GM18519 (cell line): ENCODE data around the gene KREMEN1.

ENCODE experiments used
- ATAC-seq: cut with Tn5 transposase; IDR thresholded peaks from one replicate; pipeline ENCODE4 v1.9.1; 2021; ENCODE audit warnings: mild to moderate bottlenecking, moderate library complexity; ENCODE audit not compliant: unreplicated experiment, low FRiP score

The KREMEN1 gene

DNA sequence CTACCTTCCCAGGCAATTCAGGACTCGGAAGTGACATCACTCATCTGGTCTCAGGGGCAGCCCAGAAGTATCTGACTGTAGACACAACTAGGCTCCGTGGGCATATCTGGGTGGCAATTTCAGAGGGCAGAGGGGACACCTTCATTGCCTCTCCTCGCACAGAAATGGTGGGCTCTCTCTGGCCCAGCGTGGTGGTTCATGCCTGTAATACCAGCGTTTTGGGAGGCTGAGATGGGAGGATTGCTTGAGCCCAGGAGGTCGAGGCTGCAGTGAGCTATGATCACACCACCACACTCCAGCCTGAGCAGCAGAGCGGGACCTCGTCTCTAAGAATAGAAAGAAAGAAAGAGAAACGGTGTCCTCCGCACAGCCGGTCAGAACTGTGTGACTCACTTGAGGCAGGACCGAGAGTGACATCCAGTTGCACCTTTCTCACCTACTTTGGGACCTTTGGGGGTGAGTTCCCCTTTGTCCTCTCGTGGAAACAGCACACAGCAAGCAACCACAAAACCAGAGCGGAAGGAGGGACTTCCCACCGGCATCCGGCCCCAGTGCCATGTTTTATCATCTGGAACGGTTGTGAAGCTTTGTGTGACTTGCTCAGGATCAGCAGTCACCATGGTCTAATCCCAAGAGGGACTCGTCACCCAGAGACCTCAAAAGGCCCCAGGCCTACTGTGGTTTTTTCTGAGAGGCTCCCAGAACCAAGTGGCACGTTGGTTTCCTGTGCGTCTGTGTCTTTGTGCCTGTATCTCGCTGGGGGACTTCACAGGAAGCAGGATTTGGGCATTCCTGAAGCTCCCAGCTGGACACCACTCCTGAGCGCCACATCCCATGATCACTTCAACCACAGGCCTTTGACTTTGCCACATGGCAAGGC, 94.4 kb downstream of the KREMEN1 start:
- ATAC-seq, result peak; percentile 76

DNA sequence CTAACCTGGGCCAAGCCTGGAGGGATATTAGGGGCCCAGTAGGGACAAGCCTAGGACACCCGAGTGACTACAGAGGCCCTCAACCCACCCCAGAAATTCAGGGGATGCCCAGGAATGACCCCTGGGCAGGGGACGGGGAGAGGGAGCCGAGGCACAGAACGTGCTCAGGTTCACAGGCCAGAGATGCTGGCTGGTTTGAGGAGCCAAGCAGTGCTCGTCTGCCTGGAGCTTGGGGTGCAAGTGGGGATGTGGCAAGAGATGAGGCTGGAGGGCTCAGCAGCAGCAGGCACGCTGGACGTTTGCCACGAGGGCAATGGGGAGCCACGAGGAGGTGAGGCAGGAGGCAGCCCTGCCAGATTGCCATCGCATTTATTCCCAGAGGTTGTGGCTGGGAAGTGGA, 98.9 kb downstream of the KREMEN1 start:
- ATAC-seq, result no peak

DNA sequence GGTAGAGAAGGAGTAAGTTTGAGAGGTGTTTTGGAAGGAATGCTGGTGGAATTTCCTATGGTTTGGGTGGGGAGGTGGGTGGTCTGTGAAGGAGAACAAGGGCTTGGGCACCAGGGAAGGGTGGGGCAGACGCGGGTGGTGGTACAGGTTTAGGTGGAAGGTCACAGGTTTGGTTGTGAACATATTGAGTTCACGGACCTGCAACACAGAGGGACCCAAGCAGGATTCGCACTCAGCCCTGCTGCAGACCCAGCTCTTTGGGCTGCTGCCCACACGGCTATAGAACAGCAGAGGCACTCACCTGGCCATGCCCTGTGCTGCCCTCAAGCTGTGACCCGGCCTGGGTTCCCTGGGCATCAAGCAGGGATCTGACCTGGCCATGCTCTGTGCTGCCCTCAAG, 99.4 kb downstream of the KREMEN1 start:
- ATAC-seq, result no peak

DNA sequence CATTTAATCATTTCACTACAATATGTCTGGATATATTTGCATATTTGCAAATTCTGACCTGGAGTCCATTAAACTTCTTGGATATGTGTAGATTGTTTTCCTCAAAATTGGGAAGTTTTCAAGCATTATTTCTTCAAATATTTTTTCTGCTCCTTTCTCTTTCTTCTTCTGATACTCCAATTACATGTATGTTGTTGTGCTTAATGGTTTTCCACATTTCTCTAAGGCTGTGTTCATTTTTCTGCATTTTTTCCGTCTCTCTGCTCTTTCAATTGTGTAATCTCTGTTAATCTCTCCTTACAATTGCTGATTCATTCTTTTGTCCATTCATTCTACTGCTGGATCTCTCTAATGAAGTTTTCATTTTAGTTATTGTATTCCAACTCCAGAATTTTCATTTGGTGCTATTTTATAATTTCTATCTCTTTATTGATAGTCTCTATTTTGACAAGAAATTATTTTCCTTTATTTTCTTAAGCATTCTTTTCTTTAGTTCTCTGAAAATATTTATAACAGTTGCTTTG, 102.5 kb downstream of the KREMEN1 start:
- ATAC-seq, result no peak

DNA sequence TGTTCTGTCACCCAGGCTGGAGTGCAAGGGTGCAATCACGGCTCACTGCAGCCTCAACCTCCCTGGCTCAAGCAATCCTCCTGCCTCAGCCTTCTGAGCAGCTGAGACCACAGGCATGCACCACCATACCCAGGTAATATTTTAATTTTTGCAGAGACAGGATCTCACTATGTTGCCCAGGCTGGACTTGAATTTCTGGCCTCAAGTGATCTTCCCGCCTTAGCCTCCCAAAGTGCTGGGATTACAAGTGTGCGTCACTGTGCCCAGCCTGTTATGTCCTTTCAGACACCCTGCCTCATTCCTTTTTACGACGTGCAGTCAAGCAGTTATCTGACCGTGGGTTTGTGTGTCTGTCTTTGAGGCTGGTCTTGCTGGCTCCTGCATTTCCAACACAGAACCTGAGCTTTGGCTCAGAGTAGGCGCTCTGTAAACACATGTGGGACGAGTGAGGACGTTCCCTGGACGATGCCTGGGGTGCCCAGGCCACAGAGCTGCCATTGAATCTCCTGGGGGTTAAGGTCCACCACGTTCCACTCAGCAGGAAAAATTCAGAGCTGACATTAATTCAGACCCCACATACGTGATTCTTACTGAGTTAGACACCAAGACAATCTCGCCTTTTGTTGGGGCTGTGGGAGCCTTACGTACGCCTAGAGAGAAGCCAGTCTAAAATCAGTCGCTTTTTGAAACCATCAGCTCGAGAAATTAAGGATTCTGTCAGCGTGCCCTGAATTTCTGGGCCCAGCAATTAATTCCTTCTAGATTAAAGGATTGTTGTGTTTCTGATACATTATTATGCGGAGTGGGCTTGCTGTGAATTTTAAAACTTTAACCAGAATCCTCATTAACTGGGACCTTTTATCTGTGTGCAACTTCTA, 111.4 kb downstream of the KREMEN1 start:
- ATAC-seq, result no peak

DNA sequence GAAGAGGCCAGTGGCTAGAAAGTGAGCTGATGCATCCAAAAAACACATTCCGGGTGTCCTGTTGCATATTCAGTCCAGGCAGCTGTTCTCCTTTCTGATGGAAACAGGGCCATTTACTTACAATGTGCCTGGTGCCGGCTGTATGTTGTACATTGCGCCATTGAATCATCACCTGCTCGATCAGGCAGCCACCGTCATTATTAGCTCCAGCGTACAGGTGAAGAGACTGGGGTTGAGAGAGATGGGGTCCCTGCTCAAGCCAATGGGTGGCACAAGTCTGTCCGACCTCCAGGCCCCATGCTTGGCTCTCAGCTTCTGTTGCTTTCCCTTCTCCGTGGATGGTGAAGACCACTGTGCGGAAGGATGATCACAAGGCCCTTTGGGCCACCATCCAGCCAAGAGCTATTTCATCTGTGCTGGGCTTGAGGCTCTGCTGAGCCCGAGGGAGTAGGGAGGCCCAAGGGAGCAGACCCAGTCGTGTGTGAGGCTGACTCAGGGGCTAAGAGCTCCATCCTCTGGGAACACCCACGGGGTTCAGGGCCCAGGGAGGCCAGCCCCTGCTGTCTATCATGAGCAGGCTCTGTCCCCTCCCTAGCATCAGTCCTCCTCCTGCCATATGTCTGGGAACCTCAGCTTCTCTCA, 112.1 kb downstream of the KREMEN1 start:
- ATAC-seq, result no peak

DNA sequence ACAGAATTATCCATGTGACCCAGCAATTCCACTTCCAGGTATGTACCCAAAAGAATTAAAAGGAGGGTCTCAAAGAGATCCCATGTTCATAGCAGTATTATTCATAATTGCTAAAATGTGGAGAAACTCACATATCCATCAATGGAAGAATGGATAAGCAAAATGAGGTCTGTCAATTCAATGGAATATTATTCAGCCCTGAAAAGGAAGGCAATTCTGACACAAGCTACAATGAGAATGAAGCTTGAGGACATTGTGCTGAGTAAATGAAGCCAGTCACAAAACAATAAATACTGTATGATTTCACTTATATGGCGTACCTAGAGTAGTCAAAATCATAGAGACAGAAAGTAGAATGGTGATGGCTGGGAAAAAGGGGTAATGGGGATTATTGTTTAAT, 113.5 kb downstream of the KREMEN1 start:
- ATAC-seq, result no peak

DNA sequence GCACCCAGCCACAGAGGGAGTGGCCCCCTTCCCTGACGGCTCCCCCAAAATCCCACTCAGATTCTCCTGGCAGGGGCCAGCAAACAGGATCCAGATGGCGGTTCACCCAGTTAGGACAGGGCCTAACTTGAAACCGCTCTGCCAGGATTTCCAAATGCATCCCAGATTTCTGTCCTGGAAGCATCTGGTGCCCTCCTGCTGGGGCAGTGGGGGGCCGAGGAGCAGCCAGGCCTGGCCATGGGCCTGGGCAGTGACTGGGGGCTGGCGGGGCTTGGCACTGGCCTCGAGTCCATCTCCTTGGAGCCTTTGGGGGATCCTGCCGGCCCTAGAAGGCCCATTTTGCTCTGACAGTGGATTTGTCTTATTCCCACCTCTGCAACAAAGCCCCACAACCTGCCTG, 115.0 kb downstream of the KREMEN1 start:
- ATAC-seq, result no peak

DNA sequence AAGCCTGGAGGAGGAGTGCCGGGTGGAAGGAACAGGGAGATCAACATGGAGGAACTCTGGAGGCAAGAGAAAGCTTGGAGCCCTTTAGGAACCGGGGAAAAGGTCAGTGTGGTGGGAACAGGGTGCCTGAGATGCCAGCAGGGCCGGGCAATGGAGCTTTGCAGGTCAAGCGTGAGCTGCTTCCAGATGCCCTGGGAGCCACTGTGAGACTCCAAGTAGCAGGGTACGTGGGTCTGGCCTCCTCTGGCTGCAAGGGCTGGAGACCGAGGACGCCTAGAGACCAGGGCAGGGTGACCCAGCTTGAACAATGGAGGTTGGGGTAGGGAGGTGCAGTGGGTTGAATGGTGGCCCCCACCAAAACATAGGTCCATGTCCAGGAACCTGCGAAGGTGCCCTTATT, 117.2 kb downstream of the KREMEN1 start:
- no peak for ATAC-seq

DNA sequence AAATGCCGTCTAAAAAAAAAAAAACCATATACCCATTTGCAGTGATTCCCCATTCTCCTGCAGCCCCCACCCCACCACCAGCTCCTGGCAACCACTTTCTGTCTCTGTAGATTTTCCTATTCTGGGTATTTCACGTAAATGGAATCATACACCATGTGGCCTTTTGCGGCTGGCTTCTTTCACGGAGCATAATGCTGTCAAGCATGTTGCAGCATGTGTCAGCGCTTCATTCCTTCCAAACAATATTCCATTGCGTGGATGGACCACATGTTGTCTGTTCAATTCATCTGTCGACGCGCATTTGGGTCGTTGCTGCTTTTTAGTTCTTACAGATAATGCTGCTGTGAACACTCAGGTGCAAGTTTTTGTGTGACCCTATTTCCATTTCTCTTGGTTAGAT, 118.1 kb downstream of the KREMEN1 start:
- ATAC-seq, result no peak

DNA sequence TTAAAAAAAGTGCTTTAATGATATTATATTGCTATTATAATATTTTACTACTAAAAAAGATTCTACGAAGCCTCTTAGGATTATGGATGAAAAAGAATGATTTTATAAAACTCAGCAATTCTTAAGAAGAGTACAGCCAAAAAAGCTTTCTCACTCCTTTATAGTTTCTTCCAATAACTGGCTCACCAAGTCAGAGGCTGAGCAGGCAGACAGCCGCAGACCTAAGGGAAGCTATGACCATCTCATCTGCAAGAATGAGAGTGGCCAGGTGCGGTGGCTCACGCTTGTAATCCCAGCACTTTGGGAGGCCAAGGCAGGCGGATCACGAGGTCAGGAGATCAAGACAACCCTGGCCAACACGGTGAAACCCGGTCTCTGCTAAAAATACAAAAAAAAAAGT, 120.2 kb downstream of the KREMEN1 start:
- ATAC-seq, result no peak

DNA sequence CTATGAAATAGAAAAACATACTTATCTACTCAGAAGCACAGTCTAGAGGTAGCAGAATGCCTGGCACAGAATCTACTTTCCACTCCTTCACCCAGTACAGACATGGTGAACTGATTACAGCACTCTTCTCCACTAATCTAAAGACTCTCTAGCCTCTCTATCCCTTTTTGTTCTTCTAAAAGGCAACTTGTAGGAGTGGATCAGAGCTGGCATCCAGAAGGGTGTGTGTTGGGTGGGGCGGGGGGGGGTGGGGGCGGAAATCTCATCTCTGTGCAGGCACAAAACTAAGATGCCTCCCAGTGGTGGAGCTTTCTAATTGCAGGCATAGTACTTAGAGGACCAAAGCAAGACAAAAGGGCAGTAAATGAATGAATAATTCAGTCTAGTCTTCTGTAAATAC, 121.3 kb downstream of the KREMEN1 start:
- ATAC-seq, result no peak

DNA sequence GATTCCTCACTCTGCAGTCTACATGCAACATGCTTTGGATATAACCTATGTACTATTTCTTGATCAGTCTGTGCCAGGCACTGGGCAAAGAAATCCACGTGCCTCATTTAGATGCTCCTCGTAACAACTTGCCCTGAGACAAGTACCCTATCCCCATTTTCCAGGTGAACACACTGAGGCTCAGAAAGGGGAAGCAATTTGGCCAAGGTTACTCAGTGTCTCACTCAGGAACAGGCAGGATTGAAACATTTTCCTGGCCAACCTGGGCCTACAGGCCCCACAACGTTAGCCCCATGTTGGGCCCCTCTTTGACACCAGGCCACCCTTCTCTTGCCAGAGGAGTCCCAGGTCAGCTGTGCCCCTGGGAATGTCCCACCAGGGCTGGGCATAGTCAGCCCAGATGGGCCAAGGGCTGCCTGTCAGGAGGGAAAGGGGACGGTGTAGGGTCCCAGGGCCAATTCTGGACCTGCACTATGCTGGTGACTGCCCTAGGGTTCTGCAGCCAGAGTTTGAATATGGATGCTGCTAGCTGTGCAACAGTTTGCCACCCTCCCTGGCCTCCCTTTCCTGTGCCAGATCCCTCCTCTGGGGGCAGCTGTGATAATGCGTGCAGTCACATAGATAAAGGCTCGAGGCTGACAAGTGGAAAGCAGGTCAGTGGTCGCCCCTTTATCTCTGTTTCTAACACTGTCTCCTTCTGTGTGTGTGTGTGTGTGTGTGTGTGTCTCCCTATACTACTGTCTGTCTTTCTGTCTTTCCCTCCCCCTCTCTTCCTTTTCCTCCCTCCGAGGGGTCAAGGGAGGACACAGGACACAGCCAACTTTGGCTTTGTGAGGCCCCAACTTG, 122.5 kb downstream of the KREMEN1 start:
- ATAC-seq, result no peak

DNA sequence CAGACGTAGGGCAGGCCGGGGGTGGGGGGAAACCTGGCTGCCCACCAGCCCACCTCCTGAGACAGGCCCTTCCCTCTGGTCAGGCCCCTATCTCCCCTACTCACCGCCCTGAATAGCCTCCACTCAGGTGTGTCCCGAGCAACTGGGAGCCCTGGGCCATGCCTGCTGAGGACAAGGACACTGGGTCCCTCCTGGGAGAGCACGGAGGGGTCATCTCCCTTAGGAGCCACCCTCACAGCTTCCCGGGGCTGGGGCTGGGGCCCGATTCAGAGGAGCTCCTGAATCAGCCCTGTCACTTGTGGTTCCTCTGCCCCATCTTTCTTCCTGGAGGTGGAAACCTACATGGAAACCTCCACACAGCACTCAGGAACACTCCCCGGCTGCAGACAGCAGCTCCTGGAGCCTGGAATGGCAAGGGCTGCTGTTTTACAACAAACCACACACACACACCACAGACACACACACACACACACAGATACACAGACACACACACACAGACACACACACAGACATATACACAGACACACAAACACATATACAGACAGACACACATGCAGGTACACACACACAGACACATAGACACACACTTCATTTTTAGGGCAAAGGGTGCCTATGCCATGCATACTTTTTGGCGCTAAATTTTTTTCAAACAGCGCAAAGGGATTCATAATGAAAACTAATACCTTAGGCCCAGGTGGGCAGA, 123.3 kb downstream of the KREMEN1 start:
- ATAC-seq, result no peak

DNA sequence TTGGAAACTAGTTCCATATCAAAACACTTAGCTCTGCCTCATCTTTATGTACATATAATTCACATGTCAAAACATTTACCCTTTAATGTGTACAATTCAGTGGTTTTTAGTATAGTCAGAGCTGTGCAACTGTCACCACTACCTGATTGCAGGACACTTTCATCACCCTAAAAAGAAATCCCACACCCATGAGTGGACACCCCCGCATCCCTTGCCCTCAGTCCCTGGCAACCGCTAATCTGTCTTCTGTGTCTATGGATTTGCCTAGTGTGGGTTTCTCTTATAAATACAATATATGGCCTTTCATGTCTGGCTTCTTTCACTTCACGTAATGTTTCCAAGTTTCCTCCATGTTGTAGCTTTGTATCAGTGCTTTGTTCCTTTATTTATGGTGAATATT, 124.3 kb downstream of the KREMEN1 start:
- no peak for ATAC-seq

DNA sequence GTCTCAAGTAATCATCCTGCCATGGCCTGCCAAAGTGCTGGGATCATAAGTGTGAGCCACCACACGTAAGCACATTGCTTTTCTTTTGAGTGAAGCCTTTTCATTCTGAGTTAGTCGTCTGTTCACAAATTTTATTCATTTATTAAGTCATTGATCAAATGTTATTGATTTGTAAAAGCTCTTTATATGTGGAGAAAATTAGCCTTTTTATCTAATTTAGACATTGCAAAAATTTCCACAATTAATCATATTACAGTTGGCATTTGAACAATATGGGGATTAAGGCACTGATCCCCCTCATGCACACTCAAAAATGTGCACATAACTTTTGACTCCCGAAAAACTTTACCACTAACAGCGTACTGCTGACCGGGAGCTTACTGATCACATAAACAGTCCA, 125.4 kb downstream of the KREMEN1 start:
- no peak for ATAC-seq

DNA sequence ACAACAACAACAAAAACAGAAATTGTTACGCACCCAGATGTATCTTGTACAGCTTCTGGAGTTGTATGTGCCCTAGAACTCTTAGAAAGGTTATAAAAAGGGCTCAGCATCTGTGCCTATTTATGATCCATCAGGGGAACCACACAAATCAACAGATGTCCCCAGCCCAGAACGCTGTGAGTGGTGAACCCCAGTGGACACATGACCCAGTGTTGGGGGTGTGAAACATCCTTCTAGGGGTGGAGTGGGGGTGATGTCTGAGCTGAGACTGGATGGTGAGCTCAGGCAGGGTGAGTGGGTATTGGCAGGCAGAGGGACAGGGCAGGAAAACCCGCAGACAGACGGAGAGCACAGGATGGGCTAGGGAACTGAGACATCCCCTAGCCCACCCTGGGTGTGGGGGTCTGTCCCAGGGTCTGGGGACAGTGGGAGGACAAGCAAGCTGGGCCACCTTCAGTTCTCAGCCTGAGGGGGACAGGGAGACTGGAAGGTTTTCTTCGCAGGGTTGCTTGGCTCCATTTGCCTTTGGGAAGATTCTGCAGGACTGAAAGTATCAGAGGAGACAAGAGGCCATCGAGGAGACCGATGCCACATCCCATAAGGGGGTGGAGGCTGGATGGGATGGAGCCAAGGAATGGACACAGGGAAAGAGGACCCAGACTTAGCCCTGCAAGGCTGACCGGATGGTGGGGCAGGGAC, 127.0 kb downstream of the KREMEN1 start:
- ATAC-seq, result no peak

DNA sequence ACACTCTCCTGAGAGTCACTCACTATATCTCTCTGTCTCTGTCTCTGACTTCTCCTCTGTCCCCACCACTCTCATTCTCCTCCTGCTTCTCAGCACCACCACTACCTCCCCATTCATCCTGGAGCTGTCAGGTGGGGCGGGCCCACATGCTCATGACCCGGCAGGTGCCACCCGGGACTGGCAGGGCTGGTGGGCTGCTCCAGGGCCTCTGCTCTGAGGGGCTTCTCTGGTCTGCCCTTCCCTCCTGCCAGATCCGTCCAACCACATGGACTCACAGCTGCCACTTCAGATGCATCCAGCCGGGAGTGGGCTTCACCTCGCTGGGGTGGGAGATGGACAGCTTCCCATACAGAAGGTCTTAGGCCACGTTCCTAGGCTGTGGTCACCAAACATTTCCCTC, 128.1 kb downstream of the KREMEN1 start:
- ATAC-seq, result no peak

DNA sequence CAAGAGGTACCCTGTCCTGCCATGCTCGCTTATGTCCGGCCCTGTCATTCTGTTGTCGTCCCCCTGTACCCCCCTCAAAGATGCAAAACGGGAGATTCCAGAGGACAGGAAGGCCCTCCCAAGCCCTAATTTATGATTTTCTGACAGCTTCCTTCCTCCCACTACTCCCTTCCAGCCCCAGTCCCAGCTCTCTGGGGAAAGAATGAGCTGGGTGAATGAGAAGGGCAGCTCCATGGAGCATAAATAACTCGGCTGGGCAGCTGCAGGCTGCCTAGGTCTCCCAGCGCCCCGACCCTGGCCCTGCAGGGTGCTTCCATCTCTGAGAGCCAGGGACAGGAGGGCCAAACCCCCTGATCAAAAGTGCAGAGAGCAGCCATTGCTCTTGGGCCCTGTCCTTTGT, 128.9 kb downstream of the KREMEN1 start:
- ATAC-seq, result no peak
